Muscle layer of colon (tissue), 2 donors: ENCODE data around the gene MYO7A.

Experiments
- H3K27ac ChIP-seq: one replicate; pipeline ENCODE4 v1.7.0; 2013; ENCODE audit warnings: low read depth, mild to moderate bottlenecking, low read length, moderate library complexity
- H3K27me3 ChIP-seq, 2 donors: one replicate each; pipeline ENCODE4 v1.7.0; 2013; ENCODE audit warnings: low read length in 2 of 2, mild to moderate bottlenecking in 2 of 2; ENCODE audit not compliant: insufficient read depth in 2 of 2, control insufficient read depth in 1 of 2
- H3K36me3 ChIP-seq: one replicate; pipeline ENCODE4 v1.7.0; 2013; ENCODE audit warnings: mild to moderate bottlenecking, low read length; ENCODE audit not compliant: insufficient read depth
- H3K4me1 ChIP-seq: one replicate; pipeline ENCODE4 v1.7.0; 2013; ENCODE audit warnings: mild to moderate bottlenecking, low read length; ENCODE audit not compliant: insufficient read depth
- H3K4me3 ChIP-seq, 2 donors: one replicate each; pipeline ENCODE4 v1.7.0; 2013; ENCODE audit warnings: low read length in 2 of 2, low read depth in 1 of 2, mild to moderate bottlenecking in 1 of 2, moderate library complexity in 1 of 2
- H3K9ac ChIP-seq: one replicate; pipeline ENCODE4 v1.7.0; 2013; ENCODE audit warnings: low read length
- H3K9me3 ChIP-seq: one replicate; pipeline ENCODE4 v1.7.0; 2013; ENCODE audit warnings: mild to moderate bottlenecking, low read length
- donor health status: abdominal sarcoma.
- donor health status: Adenocarcinoma of cecum.

The MYO7A gene

DNA sequence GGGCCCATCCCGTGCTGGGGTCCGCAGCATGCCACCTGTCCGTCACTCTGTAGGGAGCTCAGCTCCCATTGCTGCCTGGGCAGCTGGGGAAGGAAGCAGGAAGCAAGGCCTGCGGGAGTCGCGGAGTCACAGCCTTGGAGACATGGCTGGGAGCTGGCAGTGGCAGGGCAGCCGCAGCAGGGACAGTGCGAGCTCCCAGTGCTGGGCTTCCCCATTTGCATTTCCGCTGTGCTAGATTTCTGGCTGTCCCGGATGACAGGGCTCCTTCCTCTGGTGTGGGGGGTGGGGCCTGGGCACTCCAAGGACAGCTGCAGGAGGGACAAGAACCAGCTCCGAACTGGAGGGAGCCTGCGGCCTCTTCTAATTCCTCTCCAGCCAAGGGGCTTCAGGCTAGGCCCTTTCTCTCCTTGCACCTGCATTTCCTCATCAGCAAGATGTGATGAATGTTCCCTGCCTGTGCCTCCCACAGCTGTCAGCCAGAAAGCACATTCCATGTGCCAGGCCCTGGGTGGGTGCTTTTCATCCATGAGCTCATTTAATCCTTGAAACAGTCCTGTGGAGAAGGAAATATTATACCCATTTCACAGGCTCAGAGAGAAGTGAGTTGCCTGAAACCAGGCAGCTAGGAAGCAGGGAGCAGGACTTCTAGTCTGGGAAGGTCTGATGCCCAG lies 48.0 kb downstream of the MYO7A start:
- Histone ChIP-seq H3K4me3 (no peak overlapping the region), H3K27me3 (no peaks in the 10 kb centered on the region), H3K9me3 (no peaks in the 10 kb centered on the region), H3K9ac (no peak overlapping the region), H3K27ac (peak overlapping the region; percentile 44), H3K4me1 (no peaks in the 10 kb centered on the region), H3K36me3 (no peaks in the 10 kb centered on the region)

DNA sequence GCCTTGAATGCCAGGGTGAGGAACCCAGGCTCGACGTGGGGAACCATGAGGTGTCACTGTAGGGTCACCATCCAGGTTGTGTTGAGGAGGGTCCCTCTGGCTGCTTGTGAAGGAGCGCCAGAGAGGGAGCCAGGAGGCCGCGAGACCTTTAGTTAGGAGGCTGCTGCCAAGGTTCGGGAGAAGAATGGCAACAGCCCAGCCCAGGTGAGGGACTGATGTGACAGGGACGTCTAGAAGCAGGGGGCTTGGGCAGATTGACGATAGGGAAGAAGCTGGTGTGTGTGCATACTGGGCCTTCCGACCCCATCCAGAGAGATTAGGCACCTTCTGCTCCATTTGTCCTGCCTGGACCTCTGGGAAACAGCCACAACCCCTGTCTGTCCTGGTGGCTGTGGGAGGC lies 49.0 kb downstream of the MYO7A start:
- Histone ChIP-seq H3K9me3 (no peaks in the 10 kb centered on the region), H3K27ac (no peak overlapping the region)

GRCh38 chr11:77178150-77178549 lies 50.1 kb downstream of the MYO7A start:
- no peak overlapping the region for H3K27ac ChIP-seq
- no peak overlapping the region for H3K4me3 ChIP-seq
- no peaks in the 10 kb centered on the region for H3K36me3 ChIP-seq
- H3K9ac ChIP-seq, result no peak overlapping the region
- no peaks in the 10 kb centered on the region for H3K9me3 ChIP-seq
- H3K27me3 ChIP-seq, result no peaks in the 10 kb centered on the region
- no peaks in the 10 kb centered on the region for H3K4me1 ChIP-seq

More for the DNA sequence above, 49.0 kb downstream of the MYO7A start:
- Histone ChIP-seq H3K4me3 (no peak overlapping the region), H3K36me3 (no peaks in the 10 kb centered on the region), H3K27me3 (no peaks in the 10 kb centered on the region), H3K9ac (no peak overlapping the region), H3K4me1 (no peaks in the 10 kb centered on the region)

DNA sequence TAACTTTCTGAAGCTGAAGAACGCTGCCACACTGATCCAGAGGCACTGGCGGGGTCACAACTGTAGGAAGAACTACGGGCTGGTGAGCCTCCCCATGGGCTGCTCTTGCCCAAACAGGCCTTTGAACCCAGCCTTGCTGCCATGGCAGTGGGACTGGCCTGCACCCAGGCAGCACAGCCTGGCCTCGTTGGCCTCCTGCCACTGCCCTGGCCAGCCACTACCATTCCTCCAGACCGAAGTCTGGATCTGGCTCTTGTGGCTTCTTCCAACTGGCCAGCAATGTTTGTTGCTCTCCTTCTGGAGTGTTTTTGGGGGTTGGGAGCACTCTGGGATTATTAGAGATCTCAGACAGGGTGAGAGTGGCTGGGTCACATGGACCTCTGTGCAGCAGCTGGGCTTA lies 51.0 kb downstream of the MYO7A start:
- Histone ChIP-seq H3K36me3 (no peaks in the 10 kb centered on the region), H3K4me1 (no peaks in the 10 kb centered on the region), H3K4me3 (no peak overlapping the region), H3K27me3 (no peaks in the 10 kb centered on the region), H3K27ac (no peak overlapping the region), H3K9me3 (no peaks in the 10 kb centered on the region), H3K9ac (no peak overlapping the region)

- no peaks in the 10 kb centered on the region for H3K27me3 ChIP-seq
- no peaks in the 10 kb centered on the region for H3K9me3 ChIP-seq
- no peak overlapping the region for H3K27ac ChIP-seq
- H3K4me1 ChIP-seq, result no peaks in the 10 kb centered on the region
- H3K9ac ChIP-seq, result no peak overlapping the region
- no peaks in the 10 kb centered on the region for H3K36me3 ChIP-seq
- H3K4me3 ChIP-seq, result no peak overlapping the region
Observed at GRCh38 chr11:77179681-77180080, 51.6 kb downstream of the MYO7A start.

DNA sequence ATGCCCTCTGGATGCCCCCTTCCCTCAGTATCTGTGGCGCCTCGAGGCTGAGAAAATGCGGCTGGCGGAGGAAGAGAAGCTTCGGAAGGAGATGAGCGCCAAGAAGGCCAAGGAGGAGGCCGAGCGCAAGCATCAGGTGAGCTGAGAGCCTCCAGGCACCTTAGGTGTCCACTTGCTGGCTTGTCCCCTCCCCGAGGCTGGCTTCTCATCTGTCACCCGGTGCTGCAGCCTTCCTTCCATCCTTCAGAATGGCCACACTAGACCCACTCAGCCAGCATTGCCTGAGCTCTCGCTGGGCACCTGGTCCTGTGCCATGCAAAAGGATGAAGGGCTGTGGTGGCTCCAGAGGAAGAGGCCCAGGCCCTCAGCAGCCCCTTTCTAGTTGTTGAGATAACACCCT lies 52.3 kb downstream of the MYO7A start:
- H3K4me1 ChIP-seq, result no peaks in the 10 kb centered on the region
- no peaks in the 10 kb centered on the region for H3K27me3 ChIP-seq
- H3K4me3 ChIP-seq, result no peak overlapping the region
- no peak overlapping the region for H3K9ac ChIP-seq
- no peak overlapping the region for H3K27ac ChIP-seq
- H3K9me3 ChIP-seq, result no peaks in the 10 kb centered on the region
- H3K36me3 ChIP-seq, result no peaks in the 10 kb centered on the region

DNA sequence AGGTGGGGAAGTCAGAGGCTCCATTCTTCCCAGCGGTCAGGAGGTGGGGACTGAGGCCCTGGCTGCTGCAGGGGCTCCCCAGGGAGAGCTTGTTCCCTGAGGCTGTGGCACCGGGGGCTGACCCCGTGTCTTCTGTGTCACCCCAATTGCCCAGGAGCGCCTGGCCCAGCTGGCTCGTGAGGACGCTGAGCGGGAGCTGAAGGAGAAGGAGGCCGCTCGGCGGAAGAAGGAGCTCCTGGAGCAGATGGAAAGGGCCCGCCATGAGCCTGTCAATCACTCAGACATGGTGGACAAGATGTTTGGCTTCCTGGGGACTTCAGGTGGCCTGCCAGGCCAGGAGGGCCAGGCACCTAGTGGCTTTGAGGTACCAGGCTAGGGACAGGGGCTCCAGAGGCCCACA lies 53.2 kb downstream of the MYO7A start:
- Histone ChIP-seq H3K4me1 (no peaks in the 10 kb centered on the region), H3K9ac (no peak overlapping the region), H3K27me3 (no peaks in the 10 kb centered on the region), H3K9me3 (no peaks in the 10 kb centered on the region), H3K36me3 (no peaks in the 10 kb centered on the region), H3K27ac (no peak overlapping the region), H3K4me3 (no peak overlapping the region)

- Histone ChIP-seq H3K9me3 (no peaks in the 10 kb centered on the region), H3K9ac (no peak overlapping the region), H3K4me3 (no peak overlapping the region), H3K36me3 (no peaks in the 10 kb centered on the region), H3K27ac (no peak overlapping the region), H3K27me3 (no peaks in the 10 kb centered on the region), H3K4me1 (no peaks in the 10 kb centered on the region)
Observed at GRCh38 chr11:77181799-77182541, 53.9 kb downstream of the MYO7A start.

GRCh38 chr11:77182542-77183430 lies 54.7 kb downstream of the MYO7A start:
- H3K27me3 ChIP-seq, result no peaks in the 10 kb centered on the region
- no peaks in the 10 kb centered on the region for H3K4me1 ChIP-seq
- no peak overlapping the region for H3K4me3 ChIP-seq
- no peaks in the 10 kb centered on the region for H3K9me3 ChIP-seq
- H3K27ac ChIP-seq, result no peak overlapping the region
- H3K9ac ChIP-seq, result no peak overlapping the region
- H3K36me3 ChIP-seq, result no peaks in the 10 kb centered on the region

DNA sequence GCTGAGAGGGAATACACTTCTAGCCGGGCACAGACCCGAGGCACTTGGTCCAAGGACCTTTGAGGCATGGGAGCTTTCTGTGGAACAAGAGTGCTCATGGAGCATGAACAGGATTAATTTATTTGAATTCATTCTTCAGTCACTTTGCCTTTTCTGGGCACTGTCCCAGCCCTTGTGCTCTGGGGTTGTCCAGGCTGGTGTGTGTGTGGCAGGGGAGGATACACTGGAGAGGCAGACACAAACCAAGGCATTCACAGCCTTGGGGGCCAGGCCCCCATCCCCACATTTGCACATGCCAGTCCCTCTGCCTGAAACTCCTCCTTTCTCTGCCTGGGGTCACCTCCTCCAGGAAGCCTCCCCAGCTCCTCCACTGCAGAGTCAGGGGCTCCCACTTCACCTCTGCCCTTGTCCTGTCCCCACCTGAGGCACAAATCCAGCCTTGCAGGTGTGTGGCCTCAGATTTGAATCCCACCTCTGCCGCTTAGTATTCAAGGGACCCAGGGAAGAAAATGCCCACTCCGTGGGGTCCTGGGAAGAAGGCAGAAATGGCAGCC lies 55.5 kb downstream of the MYO7A start:
- no peak overlapping the region for H3K4me3 ChIP-seq
- no peaks in the 10 kb centered on the region for H3K36me3 ChIP-seq
- H3K9me3 ChIP-seq, result no peaks in the 10 kb centered on the region
- H3K27ac ChIP-seq, result no peak overlapping the region
- H3K27me3 ChIP-seq, result no peaks in the 10 kb centered on the region
- H3K4me1 ChIP-seq, result no peaks in the 10 kb centered on the region
- no peak overlapping the region for H3K9ac ChIP-seq

DNA sequence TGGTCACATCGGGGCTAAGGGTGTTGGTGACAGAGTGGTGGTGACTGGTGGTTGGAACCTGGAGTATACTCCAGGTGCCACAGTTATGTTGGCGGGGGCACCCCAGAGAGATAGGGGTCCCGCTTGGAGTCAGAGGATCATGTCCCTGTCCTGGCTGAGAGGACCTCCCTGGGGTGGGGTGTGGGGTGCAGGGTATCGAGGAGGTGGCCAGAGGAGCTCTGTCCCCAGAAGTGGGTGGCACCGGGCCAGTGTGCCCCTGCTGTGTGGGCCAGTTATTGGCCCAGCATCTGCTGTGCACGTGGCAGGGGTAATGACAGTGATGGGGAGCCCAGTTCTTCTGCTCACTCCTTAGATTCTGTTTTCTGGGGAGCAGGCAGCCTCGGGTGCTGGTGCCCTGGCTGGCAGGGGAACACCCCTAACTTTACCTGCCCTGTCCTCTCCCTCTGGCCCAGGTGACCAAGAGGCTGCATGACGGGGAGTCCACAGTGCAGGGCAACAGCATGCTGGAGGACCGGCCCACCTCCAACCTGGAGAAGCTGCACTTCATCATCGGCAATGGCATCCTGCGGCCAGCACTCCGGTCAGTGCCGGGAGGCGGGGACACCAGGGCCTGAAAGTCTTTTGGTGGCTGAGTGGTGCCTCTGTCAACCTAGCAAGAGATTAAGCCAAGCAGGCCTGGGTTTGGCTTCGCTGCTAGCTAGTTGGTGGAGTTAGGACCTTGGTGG lies 56.3 kb downstream of the MYO7A start:
- no peaks in the 10 kb centered on the region for H3K27me3 ChIP-seq
- no peaks in the 10 kb centered on the region for H3K36me3 ChIP-seq
- no peak overlapping the region for H3K4me3 ChIP-seq
- H3K9me3 ChIP-seq, result no peaks in the 10 kb centered on the region
- no peaks in the 10 kb centered on the region for H3K4me1 ChIP-seq
- H3K27ac ChIP-seq, result no peak overlapping the region
- no peak overlapping the region for H3K9ac ChIP-seq
